Liver (tissue), 9 donors: ENCODE results near the gene AQP9. TPM values are rescaled to one million over a fixed set of nuclear protein-coding genes. Genes with fewer than 3 reads are reported as not detected.

Source experiments
- DNase-seq: peaks from one replicate; pipeline ENCODE4 v3.0.0-alpha.2; 2017; ENCODE audit warnings: low spot score
- H3K27ac ChIP-seq, 2 donors: one replicate each; pipeline ENCODE4 v1.7.0; 2013; ENCODE audit warnings: inconsistent platforms in 2 of 2, low read length in 2 of 2, control low read depth in 1 of 2, low read depth in 1 of 2, mild to moderate bottlenecking in 1 of 2
- H3K27me3 ChIP-seq, 4 donors: one replicate each; pipeline versions ENCODE4 v1.6.1 to v1.7.0; 2013; ENCODE audit warnings: low read length in 3 of 4, inconsistent platforms in 1 of 4, mild to moderate bottlenecking in 1 of 4, moderate library complexity in 1 of 4; ENCODE audit not compliant: control insufficient read depth in 4 of 4, insufficient read depth in 4 of 4
- H3K36me3 ChIP-seq, 4 donors: one replicate each; pipeline versions ENCODE4 v1.6.1 to v1.7.0; 2013; ENCODE audit warnings: low read length in 3 of 4, mild to moderate bottlenecking in 3 of 4, low read depth in 1 of 4, moderate library complexity in 1 of 4; ENCODE audit not compliant: control insufficient read depth in 4 of 4, insufficient read depth in 3 of 4
- H3K4me1 ChIP-seq, 4 donors: one replicate each; pipeline versions ENCODE4 v1.6.1 to v1.7.0; 2013; ENCODE audit warnings: low read length in 3 of 4, mild to moderate bottlenecking in 3 of 4, moderate library complexity in 1 of 4; ENCODE audit not compliant: control insufficient read depth in 4 of 4, insufficient read depth in 4 of 4
- H3K4me3 ChIP-seq, 3 donors: one replicate each; pipeline versions ENCODE4 v1.6.1 to v1.7.0; 2013; ENCODE audit warnings: low read length in 3 of 3, control low read depth in 1 of 3, low read depth in 1 of 3, mild to moderate bottlenecking in 1 of 3
- H3K9ac ChIP-seq, 2 donors: one replicate each; pipeline ENCODE4 v1.7.0; 2013; ENCODE audit warnings: low read length in 2 of 2, mild to moderate bottlenecking in 2 of 2, moderate library complexity in 2 of 2, control low read depth in 1 of 2, low read depth in 1 of 2
- H3K9me3 ChIP-seq, 4 donors: one replicate each; pipeline versions ENCODE4 v1.6.1 to v1.7.0; 2013; ENCODE audit warnings: low read length in 3 of 4; ENCODE audit not compliant: control insufficient read depth in 4 of 4
- ATF3 ChIP-seq: IDR thresholded peaks from 2 replicates; pipeline ENCODE4 v1.6.1; 2016; ENCODE audit warnings: antibody characterized with exemption
- EGR1 ChIP-seq, 2 donors: IDR thresholded peaks; 2 replicates each; pipeline ENCODE4 v1.6.1; 2016 to 2018; ENCODE audit warnings: antibody characterized with exemption in 2 of 2, low read depth in 2 of 2
- FOXA1 ChIP-seq: IDR thresholded peaks from 2 replicates; pipeline ENCODE4 v1.6.1; 2016; ENCODE audit warnings: antibody characterized with exemption
- FOXA2 ChIP-seq: IDR thresholded peaks from 2 replicates; pipeline ENCODE4 v1.6.1; 2016; ENCODE audit warnings: antibody characterized with exemption
- GABPA ChIP-seq, 2 donors: IDR thresholded peaks in 1 of 2; conservative IDR thresholded peaks in 1 of 2; 2 replicates each; pipeline ENCODE4 v1.6.1; 2016; ENCODE audit warnings: antibody characterized with exemption in 2 of 2, mild to moderate bottlenecking in 1 of 2, moderate library complexity in 1 of 2
- HNF4A ChIP-seq, 2 donors: conservative IDR thresholded peaks; 2 replicates each; pipeline ENCODE4 v1.6.1; 2016; ENCODE audit warnings: antibody characterized with exemption in 2 of 2, mild to moderate bottlenecking in 2 of 2
- HNF4G ChIP-seq: IDR thresholded peaks from 2 replicates; pipeline ENCODE4 v1.6.1; 2016; ENCODE audit warnings: antibody characterized with exemption
- JUND ChIP-seq, 2 donors: IDR thresholded peaks; 2 replicates each; pipeline ENCODE4 v1.6.1; 2016; ENCODE audit warnings: antibody characterized with exemption in 2 of 2
- NR2F2 ChIP-seq: IDR thresholded peaks from 2 replicates; pipeline ENCODE4 v1.6.1; 2016; ENCODE audit warnings: antibody characterized with exemption
- RAD21 ChIP-seq, 2 donors: IDR thresholded peaks; 2 replicates each; pipeline ENCODE4 v1.6.1; 2016; ENCODE audit warnings: antibody characterized with exemption in 2 of 2, mild to moderate bottlenecking in 2 of 2
- REST ChIP-seq: IDR thresholded peaks from 2 replicates; pipeline ENCODE4 v1.6.1; 2016; ENCODE audit warnings: antibody characterized with exemption, mild to moderate bottlenecking
- RXRA ChIP-seq, 2 donors: IDR thresholded peaks; 2 replicates each; pipeline ENCODE4 v1.6.1; 2017 to 2018; ENCODE audit warnings: antibody characterized with exemption in 2 of 2, mild to moderate bottlenecking in 1 of 2
- SP1 ChIP-seq: IDR thresholded peaks from 2 replicates; pipeline ENCODE4 v1.6.1; 2018; ENCODE audit warnings: antibody characterized with exemption, mild to moderate bottlenecking
- TAF1 ChIP-seq: conservative IDR thresholded peaks from 2 replicates; pipeline ENCODE4 v1.6.1; 2016; ENCODE audit warnings: antibody characterized with exemption, mild to moderate bottlenecking
- YY1 ChIP-seq: IDR thresholded peaks from 2 replicates; pipeline ENCODE4 v1.6.1; 2016; ENCODE audit warnings: antibody characterized with exemption, mild to moderate bottlenecking
- WGBS: extraction: QIAGEN DNeasy Blood & Tissue Kit; methylation state at CpG from one replicate; pipeline ENCODE4 v1.1.7; 2013; 5-methylcytosine and 5-hydroxymethylcytosine counted together
- polyA plus RNA-seq, 2 donors: library from polyadenylated mRNA; stranded (reverse) in 1 of 2; unstranded in 1 of 2; fragments of 200-250 nt in 1 of 2; fragments of >200 nt in 1 of 2; fragmentation: Nextera tagmentation in 1 of 2; extraction: Ambion mirVana in 1 of 2; gene quantifications; one replicate each; pipeline versions ENCODE4 v1.2.1 to v1.2.3, GENCODE V29; 2013 to 2015
- total RNA-seq, 2 donors: library from RNA; depleted of rRNA; stranded (reverse); fragments of >200 nt; gene quantifications; one replicate each; pipeline ENCODE4 v1.2.3, GENCODE V29; 2014
- TF ChIP-seq, protein P1 (sequence below): IDR thresholded peaks from 2 replicates; pipeline ENCODE4 v1.6.1; 2016; ENCODE audit warnings: antibody characterized with exemption
- TF ChIP-seq, protein P2 (sequence below): fragments of 150-350 bp; IDR thresholded peaks from 2 replicates; pipeline ENCODE4 v1.5.1; 2017; ENCODE audit warnings: improper control_type of control experiment, low read depth, low read length; ENCODE audit not compliant: missing input control
- TF ChIP-seq, protein P3 (sequence below): IDR thresholded peaks from 2 replicates; pipeline ENCODE4 v1.6.1; 2016; ENCODE audit warnings: antibody characterized with exemption
- donor health status: healthy.
- donor health status: healthy.
- donor health status: healthy.
- donor health status: healthy.
- donor health status: healthy.

Gene AQP9
- total and polyA plus RNA-seq, 4 donors, result 1.4 to 111 (median 86.6) TPM

GRCh38 chr15:58189148-58189811, 51.1 kb downstream of the AQP9 start:
- Histone ChIP-seq H3K36me3 (peaks cover 0 to 6% (median 3%) of the 10 kb centered on the region in 4 donors), H3K4me1 (no peaks in the 10 kb centered on the region), H3K9me3 (no peaks in the 10 kb centered on the region), H3K4me3 (no peak overlapping the region), H3K27ac (no peak overlapping the region), H3K9ac (no peak overlapping the region), H3K27me3 (no peaks in the 10 kb centered on the region)
- 85% methylated on average over 8 of the region's 8 CpGs for WGBS
- TF ChIP-seq ATF3, result no peak
- TF ChIP-seq, protein P1, sequence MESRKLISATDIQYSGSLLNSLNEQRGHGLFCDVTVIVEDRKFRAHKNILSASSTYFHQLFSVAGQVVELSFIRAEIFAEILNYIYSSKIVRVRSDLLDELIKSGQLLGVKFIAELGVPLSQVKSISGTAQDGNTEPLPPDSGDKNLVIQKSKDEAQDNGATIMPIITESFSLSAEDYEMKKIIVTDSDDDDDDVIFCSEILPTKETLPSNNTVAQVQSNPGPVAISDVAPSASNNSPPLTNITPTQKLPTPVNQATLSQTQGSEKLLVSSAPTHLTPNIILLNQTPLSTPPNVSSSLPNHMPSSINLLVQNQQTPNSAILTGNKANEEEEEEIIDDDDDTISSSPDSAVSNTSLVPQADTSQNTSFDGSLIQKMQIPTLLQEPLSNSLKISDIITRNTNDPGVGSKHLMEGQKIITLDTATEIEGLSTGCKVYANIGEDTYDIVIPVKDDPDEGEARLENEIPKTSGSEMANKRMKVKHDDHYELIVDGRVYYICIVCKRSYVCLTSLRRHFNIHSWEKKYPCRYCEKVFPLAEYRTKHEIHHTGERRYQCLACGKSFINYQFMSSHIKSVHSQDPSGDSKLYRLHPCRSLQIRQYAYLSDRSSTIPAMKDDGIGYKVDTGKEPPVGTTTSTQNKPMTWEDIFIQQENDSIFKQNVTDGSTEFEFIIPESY, result no peak
- no peak for TF ChIP-seq NR2F2
- TF ChIP-seq RXRA (IDR thresholded peaks at IDR 0.05), result no peak
- no peak for TF ChIP-seq JUND (IDR thresholded peaks at IDR 0.05)
- TF ChIP-seq FOXA1, result no peak
- TF ChIP-seq, protein P2, sequence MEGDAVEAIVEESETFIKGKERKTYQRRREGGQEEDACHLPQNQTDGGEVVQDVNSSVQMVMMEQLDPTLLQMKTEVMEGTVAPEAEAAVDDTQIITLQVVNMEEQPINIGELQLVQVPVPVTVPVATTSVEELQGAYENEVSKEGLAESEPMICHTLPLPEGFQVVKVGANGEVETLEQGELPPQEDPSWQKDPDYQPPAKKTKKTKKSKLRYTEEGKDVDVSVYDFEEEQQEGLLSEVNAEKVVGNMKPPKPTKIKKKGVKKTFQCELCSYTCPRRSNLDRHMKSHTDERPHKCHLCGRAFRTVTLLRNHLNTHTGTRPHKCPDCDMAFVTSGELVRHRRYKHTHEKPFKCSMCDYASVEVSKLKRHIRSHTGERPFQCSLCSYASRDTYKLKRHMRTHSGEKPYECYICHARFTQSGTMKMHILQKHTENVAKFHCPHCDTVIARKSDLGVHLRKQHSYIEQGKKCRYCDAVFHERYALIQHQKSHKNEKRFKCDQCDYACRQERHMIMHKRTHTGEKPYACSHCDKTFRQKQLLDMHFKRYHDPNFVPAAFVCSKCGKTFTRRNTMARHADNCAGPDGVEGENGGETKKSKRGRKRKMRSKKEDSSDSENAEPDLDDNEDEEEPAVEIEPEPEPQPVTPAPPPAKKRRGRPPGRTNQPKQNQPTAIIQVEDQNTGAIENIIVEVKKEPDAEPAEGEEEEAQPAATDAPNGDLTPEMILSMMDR, result no peak
- TF ChIP-seq HNF4A (conservative IDR thresholded peaks at IDR 0.05), result no peak
- no peak for TF ChIP-seq FOXA2
- TF ChIP-seq SP1, result no peak
- no peak for TF ChIP-seq RAD21 (IDR thresholded peaks at IDR 0.05)
- TF ChIP-seq EGR1 (IDR thresholded peaks at IDR 0.05; ENCODE audit: low read depth in 2 of 2), result no peak
- TF ChIP-seq TAF1, result no peak
- TF ChIP-seq HNF4G, result no peak
- no peak for TF ChIP-seq REST
- no peak for TF ChIP-seq YY1
- TF ChIP-seq, protein P3, sequence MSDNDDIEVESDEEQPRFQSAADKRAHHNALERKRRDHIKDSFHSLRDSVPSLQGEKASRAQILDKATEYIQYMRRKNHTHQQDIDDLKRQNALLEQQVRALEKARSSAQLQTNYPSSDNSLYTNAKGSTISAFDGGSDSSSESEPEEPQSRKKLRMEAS, result no peak
- TF ChIP-seq GABPA (IDR thresholded peaks at IDR 0.05 in 1 of 2, conservative IDR thresholded peaks at IDR 0.05 in 1 of 2), result no peak
- DNase-seq, result no peak
